GF-D8 (cell line): Measurements from ENCODE around the gene SPOCD1.

Experiments
- DNase-seq: peaks from one replicate; lab custom pipeline; 2025; lab: John Stamatoyannopoulos, UW

The SPOCD1 gene

GRCh38 chr1:31815752-31816500, at the start of gene SPOCD1:
Gene SPOCD1 (minus strand): TSS chr1:31816022. CDS start chr1:31815333, 689 bp downstream.
- DNase-seq = peak; percentile 29

DNA sequence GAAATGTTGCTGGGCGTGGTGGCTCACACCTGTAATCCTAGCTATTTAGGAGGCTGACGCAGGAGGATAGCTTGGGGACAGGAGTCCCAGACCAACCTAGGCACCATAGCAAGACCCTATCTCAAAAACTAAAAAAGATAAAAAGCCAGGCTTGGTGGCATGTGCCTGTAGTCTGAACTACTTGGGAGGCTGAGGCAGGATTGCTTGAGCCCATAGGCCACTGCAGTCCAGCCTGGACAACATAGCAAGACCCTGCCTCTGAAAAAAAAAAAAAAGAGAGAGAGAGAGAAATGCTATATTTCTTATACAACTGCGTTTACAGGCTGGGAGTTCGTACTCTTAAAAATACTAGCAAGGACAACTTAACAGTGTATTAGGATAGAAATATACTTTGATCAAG, 46.2 kb upstream of the SPOCD1 start:
- no peak for DNase-seq

DNA sequence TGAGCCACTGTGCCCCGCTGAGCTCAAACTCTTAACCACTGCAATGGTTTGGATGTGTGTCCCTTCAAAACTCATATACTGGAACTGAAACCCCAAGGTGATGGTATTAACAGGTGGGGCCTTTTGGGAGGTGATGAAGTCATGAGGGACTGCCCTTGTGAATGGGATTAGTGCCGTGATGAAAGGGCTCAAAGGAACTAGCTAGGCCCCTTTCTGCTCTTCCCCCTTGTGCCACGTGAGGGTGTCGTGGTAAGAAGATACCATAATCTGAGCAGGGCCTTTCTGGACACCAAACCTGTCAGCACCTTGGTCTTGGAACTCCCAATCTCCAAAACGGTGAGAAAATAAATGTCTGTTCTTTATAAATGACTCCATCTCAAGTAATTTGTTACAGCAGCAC, 45.5 kb upstream of the SPOCD1 start:
- DNase-seq = no peak

DNA sequence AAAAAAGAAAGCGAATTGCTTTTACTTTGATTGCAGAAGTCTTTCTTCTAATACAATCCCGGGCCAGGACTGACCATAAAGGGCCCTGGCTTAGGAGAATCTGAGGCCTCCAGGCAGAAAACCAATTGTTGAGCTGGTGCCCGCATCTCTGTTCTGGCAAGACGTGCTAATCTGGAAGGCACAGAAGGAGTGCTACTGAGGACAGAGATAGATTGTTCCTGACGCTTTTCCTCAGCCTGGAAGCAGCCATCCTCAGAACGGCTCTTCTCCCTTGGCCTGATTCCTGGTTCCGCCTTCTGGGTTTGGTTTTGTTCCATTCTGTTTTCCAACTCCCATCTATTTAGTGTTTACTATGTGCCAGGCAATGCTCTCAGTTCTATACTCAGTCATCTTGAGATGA, 44.8 kb upstream of the SPOCD1 start:
- DNase-seq = no peak

GRCh38 chr1:31859719-31860118, 43.9 kb upstream of the SPOCD1 start:
- DNase-seq = no peak

GRCh38 chr1:31859044-31859443, 43.2 kb upstream of the SPOCD1 start:
- DNase-seq = no peak

GRCh38 chr1:31857863-31858262, 42.0 kb upstream of the SPOCD1 start:
- DNase-seq = no peak

- no peak for DNase-seq
Observed at GRCh38 chr1:31856140-31856539, 40.3 kb upstream of the SPOCD1 start.

- DNase-seq = no peak
Observed at GRCh38 chr1:31855038-31855845, 39.4 kb upstream of the SPOCD1 start.

DNA sequence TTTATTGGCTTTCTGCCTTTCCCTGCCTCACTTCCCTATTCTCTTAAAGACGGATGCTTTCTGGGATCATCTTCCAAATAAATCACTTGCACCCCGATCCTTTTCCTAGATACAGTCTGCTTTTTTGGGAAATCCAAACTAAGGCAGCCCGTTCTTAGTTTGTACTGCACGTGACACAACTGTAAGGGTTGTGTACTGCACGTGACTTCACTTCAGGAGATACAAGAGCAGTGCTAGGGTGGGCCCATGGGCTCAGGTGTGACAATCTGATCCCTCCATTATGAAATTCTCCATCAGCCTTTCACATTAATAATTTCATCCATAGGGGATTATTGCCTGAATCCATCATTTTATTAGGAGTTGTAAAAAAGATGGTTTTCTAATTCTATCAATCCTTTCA, 33.8 kb upstream of the SPOCD1 start:
- no peak for DNase-seq

GRCh38 chr1:31848381-31848897, 32.6 kb upstream of the SPOCD1 start:
- no peak for DNase-seq

DNA sequence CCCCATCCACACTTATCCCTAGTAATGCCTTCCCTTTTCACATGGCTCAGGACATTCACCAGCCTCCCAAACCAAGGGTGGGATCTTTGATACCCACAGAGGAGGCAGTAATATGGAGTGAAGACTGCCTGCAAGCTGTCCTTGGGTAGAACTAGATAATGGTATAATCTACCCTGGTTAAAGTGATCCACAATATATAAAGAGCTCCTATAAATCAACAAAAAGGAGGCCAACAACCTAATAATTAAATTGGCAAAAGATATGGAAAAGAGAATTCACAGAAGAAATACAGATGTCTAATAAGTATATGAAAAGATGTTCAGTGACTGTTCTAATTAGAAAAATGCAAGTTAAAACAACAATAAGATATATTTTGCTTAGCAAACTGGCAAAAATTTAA, 30.7 kb upstream of the SPOCD1 start:
- DNase-seq = no peak

DNA sequence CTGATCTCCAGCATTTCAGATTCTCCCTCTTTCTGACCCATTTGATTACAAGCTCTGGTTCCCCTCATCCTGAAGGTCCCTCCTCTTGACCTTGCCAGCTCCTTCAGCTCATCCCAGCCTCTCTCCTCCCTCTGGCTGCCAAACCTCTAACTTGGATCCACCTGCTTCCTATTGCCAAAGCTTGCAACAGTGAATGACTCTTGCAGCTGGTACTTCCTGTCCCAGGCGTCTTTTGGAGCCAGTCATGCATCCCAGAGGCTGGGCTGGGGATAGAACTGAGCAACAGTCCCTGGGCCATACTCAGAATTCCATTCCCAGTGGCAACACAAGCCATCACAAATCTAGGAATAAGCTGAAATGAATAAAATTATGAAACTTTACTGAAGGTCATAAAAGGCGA, 27.7 kb upstream of the SPOCD1 start:
- DNase-seq = peak; percentile 11

DNA sequence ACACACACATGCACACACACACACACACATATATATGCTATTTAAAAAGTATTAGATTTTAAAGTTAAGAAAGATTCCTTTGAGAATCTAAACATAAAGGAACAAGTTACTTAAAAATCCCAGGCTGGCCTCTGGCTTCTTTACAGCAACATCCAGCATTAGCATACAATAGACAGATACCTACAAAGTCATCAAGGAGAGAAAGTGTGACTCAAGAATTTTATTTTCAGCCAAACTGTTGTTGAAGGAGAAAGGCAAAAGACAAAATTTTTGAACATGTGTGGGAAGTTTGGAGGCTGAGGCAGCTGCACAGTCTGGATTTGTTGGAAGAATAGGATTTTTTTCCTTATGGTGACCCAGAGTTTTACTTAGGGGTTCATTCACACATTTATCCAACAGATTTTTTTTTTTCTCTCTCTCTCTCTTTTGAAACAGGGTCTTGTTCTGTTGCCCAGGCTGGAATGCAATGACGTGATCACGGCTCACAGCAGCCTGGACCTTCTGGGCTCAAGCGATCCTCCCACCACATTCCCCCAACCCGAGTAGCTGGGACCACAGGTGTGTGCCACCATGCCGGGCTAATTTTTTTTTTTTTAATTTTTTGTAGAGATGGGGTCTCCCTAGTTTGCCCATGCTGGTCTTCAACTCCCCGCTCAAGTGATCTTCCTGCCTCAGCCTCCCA, 24.0 kb upstream of the SPOCD1 start:
- no peak for DNase-seq

DNA sequence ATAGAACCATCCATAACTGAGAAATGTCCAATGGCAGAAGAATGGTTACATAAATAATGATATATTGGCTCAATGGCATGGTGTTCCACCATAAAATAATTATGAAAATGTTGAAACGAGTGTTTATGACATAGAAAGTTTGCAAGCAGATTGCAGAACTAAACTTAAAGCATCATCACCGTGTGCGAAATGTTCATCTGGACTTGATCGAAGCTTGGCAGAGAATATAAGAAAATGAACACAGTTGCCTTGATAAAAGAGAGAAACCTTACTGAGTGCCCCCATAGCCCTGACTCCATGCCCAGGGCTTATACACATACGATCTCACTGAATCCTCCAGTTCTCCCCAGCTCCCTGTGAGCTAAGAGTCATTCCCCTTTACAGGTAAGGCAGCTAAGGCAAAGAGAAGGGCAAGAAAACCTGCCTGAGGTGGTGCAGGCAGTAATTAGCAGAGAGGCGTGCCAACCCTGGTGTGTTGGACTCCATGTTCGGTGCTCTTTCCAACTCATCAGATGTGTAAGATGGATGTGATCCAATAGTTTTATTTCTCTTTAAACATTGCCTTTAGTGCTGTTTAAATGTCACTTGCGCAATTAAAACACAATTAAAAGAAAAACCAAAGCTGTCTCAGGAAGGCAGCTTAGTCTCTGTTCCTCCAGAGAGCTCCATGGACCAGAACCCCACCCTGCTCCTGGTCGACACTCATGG, 21.8 kb upstream of the SPOCD1 start:
- DNase-seq = no peak

DNA sequence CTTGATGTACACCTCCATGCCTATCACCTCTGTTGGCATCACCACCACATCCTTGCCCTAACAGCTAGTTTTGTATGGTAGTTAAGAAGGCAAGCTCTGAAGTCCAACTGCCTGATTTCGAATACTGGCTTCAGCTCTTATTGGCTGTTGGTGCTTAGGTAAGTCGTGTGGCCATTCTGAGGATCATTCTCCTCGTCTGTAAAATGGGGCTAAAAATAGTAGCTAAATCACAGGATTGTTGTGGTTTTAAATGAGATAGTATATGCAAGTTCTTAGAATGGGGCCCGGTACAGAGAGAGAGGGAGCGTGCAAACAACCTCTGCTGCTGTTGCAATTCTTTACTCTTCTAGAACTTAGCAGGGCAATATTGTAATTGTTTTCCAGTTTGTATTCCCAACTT, 20.8 kb upstream of the SPOCD1 start:
- DNase-seq = no peak

DNA sequence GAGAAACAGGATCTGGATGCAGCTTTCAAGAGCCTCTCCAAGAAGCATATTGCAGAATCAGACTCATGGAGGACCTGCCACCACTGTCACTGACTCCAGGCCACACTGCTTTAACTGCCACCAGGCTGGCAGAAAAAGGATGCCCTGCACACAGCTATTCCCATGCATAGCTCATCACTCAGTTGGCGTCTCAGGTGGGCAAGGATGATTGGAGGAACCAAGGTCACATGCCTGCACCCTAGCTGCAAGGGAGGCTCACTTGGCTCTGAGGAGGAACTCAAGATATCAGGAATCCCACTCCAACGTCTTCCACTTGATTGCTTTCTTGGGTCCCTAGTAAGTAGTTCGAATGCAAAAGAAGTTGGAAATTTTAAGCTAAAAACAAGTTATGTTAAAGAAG, 19.6 kb upstream of the SPOCD1 start:
- DNase-seq = no peak

- no peak for DNase-seq
Observed at GRCh38 chr1:31834501-31834900, 18.7 kb upstream of the SPOCD1 start.

DNA sequence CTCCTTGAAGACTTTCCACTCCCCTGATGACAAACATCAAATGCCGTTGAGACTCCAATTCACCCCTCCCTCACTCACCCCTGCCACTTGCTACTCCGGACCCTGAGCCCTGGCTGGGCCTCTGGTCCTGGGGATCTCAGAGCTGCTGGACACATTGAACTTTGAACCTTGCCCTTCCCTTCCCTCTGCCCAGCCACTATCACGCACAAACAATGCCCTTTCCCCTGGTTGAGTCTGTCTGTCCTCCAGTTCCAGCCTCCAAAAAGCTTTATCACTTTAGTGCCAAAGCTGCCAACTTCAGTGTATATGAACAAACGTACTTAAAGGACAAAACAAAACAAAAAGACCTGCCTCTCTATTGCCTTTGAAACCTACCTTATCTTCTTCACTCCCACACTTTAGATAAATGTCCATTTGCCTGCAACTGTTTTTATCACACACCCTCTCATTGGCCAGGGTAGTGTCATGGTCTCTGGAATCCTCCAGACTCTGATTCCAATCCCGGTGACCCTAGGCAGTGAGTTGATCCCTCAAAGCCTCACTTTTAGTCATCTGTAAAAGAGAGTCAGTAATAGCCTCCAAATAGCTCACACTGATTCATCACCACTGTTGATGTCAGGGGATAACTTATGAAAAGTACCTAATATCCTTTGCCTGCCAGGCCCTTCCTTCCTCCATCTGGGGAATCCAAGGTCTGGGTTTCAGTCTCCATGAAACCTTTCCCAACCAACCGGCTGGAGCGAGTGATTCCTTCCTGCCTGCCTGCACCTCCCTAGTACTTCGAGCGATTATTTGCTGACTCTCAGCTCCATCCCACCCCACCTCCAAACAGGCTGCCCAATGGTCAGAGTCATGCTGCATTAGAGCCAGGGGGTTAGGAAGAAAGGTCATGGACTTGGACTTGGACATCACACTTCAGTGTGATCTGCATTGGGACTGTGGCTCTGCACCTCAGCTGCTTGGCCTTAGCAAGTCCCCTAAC, 15.9 kb upstream of the SPOCD1 start:
- DNase-seq = no peak

GRCh38 chr1:31830511-31830910, 14.7 kb upstream of the SPOCD1 start:
- no peak for DNase-seq

- no peak for DNase-seq
Observed at GRCh38 chr1:31830065-31830464, 14.2 kb upstream of the SPOCD1 start.
